Keratinocyte (primary cell): ENCODE data around the gene SLC8A1. TPM values are rescaled to one million over a fixed set of nuclear protein-coding genes. Genes with fewer than 3 reads are reported as not detected.

Experiments used
- DNase-seq: peaks from one replicate; pipeline ENCODE4 v3.0.0-alpha.2; 2011; ENCODE audit warnings: low read depth, missing footprints, low spot score
- FAIRE-seq: peaks from 2 replicates; lab custom pipeline; 2011; peaks lifted over from hg19 to GRCh38; lab: Jason Lieb, UNC
- H2AFZ ChIP-seq: 2 replicates; pipeline ENCODE4 v1.6.0; 2012; ENCODE audit warnings: low read length, control low read depth, inconsistent platforms; ENCODE audit not compliant: control insufficient read depth
- H3K27ac ChIP-seq: 2 replicates; pipeline ENCODE4 v1.5.1; 2011; ENCODE audit warnings: low read length; ENCODE audit not compliant: control insufficient read depth, insufficient read depth
- H3K27me3 ChIP-seq: 3 replicates; pipeline ENCODE4 v1.6.0; 2011; ENCODE audit warnings: low read length; ENCODE audit not compliant: control insufficient read depth, insufficient read depth; ENCODE audit errors: extremely low read depth
- H3K36me3 ChIP-seq, 2 experiments: 2 replicates in 1 of 2; 3 replicates in 1 of 2; pipeline ENCODE4 v1.5.1; 2011; ENCODE audit warnings: low read length in 2 of 2, mild to moderate bottlenecking in 1 of 2; ENCODE audit not compliant: control insufficient read depth in 2 of 2, insufficient read depth in 2 of 2; ENCODE audit errors: extremely low read depth in 1 of 2
- H3K4me1 ChIP-seq: 3 replicates; pipeline ENCODE4 v1.5.1; 2011; ENCODE audit warnings: low read length; ENCODE audit not compliant: control insufficient read depth, insufficient read depth; ENCODE audit errors: extremely low read depth
- H3K4me2 ChIP-seq: 3 replicates; pipeline ENCODE4 v1.6.0; 2011; ENCODE audit warnings: low read depth, low read length; ENCODE audit not compliant: control insufficient read depth, insufficient read depth; ENCODE audit errors: extremely low read depth
- H3K4me3 ChIP-seq, 3 experiments: fragments of 200-600 bp in 1 of 3; sonication (generic) in 1 of 3; 2 replicates in 2 of 3; 3 replicates in 1 of 3; pipeline ENCODE4 v1.5.1; 2011 to 2016; ENCODE audit warnings: low read length in 3 of 3, mild to moderate bottlenecking in 3 of 3, control low read depth in 2 of 3, inconsistent platforms in 1 of 3, low read depth in 1 of 3, mixed read lengths in 1 of 3, mixed run types in 1 of 3, moderate library complexity in 1 of 3; ENCODE audit not compliant: control insufficient read depth in 2 of 3, insufficient read depth in 2 of 3; ENCODE audit errors: extremely low read depth in 1 of 3
- H3K79me2 ChIP-seq: 2 replicates; pipeline ENCODE4 v1.6.0; 2012; ENCODE audit warnings: low read length; ENCODE audit not compliant: control insufficient read depth, insufficient read depth
- H3K9ac ChIP-seq: 3 replicates; pipeline ENCODE4 v1.6.0; 2011; ENCODE audit warnings: low read length; ENCODE audit not compliant: control insufficient read depth, insufficient read depth; ENCODE audit errors: extremely low read depth
- H3K9me1 ChIP-seq: 3 replicates; pipeline ENCODE4 v1.6.0; 2011; ENCODE audit warnings: low read length; ENCODE audit not compliant: control insufficient read depth, insufficient read depth; ENCODE audit errors: extremely low read depth
- H3K9me3 ChIP-seq: 2 replicates; pipeline ENCODE4 v1.5.1; 2012; ENCODE audit warnings: low read depth, low read length; ENCODE audit not compliant: control insufficient read depth
- H4K20me1 ChIP-seq: 3 replicates; pipeline ENCODE4 v1.6.0; 2011; ENCODE audit warnings: low read length; ENCODE audit not compliant: control insufficient read depth, insufficient read depth; ENCODE audit errors: extremely low read depth
- EZH2 ChIP-seq: IDR thresholded peaks from one replicate; pipeline ENCODE4 v1.6.1; 2012; ENCODE audit warnings: inconsistent platforms, mild to moderate bottlenecking, low read length, moderate library complexity
- dilution Hi-C: fragments of 300-500 bp; cut with MboI; formaldehyde crosslinking; loops from one replicate; pipeline ENCODE4 v1.7.0; 2020; ENCODE audit warnings: low sequenced_read_pairs; ENCODE audit not compliant: extremely low pct_ligation_motif_present
- polyA plus RNA-seq, 5 experiments: library from polyadenylated mRNA; depleted of rRNA in 3 of 5; stranded (reverse) in 3 of 5; stranded (forward) in 1 of 5; unstranded in 1 of 5; fragments of >200 nt; gene quantifications; 1 replicate in 1 of 5; 2 replicates in 3 of 5; 3 replicates in 1 of 5; pipeline versions ENCODE4 v1.2.1 to v1.2.3, GENCODE V29; 2011 to 2012; ENCODE audit warnings: missing spikeins in 2 of 5, low read depth in 1 of 5, low replicate concordance in 1 of 5
- TF ChIP-seq, protein P1 (sequence below), 3 experiments: IDR thresholded peaks in 1 of 3; conservative IDR thresholded peaks in 1 of 3; optimal IDR thresholded peaks in 1 of 3; 2 replicates in 2 of 3; 3 replicates in 1 of 3; pipeline versions ENCODE3 to v1.5.1; 2011; ENCODE audit warnings: low read length in 3 of 3, mild to moderate bottlenecking in 3 of 3, moderate library complexity in 2 of 3, control low read depth in 1 of 3, inconsistent platforms in 1 of 3; ENCODE audit not compliant: insufficient read depth in 2 of 3; ENCODE audit errors: extremely low read depth in 1 of 3

SLC8A1 gene
- polyA plus RNA-seq, 1 donor (not counting 4 experiments of a cell fraction or from before 2014, with no cell fraction given): 2.7 TPM

DNA sequence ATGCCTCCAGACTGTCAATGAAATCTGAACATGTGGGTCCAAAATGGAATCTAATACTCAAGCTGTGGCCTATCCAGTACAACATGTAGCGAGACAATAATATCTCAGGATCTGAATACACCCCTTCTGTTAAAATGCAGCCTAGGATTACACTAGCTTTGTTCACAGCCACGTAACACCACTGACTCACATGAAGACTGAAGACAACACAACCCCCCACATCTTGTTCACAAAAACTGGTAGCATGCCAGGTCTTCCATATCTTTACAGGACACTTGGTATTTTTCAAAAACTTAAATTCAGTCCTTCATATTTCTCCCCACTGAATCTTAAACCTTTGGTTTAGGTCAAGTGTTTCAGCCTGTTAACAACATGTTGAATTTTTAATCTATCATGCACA is 84.2 kb downstream of the SLC8A1 start:
- H3K27me3 ChIP-seq: no peaks in the 10 kb centered on the region
- H3K9ac ChIP-seq: no peak overlapping the region
- no peaks in the 10 kb centered on the region for H3K4me1 ChIP-seq
- FAIRE-seq (no peak), DNase-seq (no peak)
- dilution Hi-C loops: no loop called here
- no peak for TF ChIP-seq EZH2
- TF ChIP-seq, protein P1, sequence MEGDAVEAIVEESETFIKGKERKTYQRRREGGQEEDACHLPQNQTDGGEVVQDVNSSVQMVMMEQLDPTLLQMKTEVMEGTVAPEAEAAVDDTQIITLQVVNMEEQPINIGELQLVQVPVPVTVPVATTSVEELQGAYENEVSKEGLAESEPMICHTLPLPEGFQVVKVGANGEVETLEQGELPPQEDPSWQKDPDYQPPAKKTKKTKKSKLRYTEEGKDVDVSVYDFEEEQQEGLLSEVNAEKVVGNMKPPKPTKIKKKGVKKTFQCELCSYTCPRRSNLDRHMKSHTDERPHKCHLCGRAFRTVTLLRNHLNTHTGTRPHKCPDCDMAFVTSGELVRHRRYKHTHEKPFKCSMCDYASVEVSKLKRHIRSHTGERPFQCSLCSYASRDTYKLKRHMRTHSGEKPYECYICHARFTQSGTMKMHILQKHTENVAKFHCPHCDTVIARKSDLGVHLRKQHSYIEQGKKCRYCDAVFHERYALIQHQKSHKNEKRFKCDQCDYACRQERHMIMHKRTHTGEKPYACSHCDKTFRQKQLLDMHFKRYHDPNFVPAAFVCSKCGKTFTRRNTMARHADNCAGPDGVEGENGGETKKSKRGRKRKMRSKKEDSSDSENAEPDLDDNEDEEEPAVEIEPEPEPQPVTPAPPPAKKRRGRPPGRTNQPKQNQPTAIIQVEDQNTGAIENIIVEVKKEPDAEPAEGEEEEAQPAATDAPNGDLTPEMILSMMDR (optimal IDR thresholded peaks at IDR 0.05 in 1 of 3, IDR thresholded peaks at IDR 0.05 in 1 of 3, conservative IDR thresholded peaks at IDR 0.05 in 1 of 3; ENCODE audit: extremely low read depth in 1 of 3, insufficient read depth in 2 of 3, low read length in 3 of 3): no peak
- no peak overlapping the region for H3K4me3 ChIP-seq
- H3K36me3 ChIP-seq: no peaks in the 10 kb centered on the region
- H3K9me3 ChIP-seq: no peaks in the 10 kb centered on the region
- no peaks in the 10 kb centered on the region for H4K20me1 ChIP-seq
- no peaks in the 10 kb centered on the region for H3K79me2 ChIP-seq
- H2AFZ ChIP-seq: no peak overlapping the region
- H3K27ac ChIP-seq: no peak overlapping the region
- no peak overlapping the region for H3K4me2 ChIP-seq
- no peaks in the 10 kb centered on the region for H3K9me1 ChIP-seq

DNA sequence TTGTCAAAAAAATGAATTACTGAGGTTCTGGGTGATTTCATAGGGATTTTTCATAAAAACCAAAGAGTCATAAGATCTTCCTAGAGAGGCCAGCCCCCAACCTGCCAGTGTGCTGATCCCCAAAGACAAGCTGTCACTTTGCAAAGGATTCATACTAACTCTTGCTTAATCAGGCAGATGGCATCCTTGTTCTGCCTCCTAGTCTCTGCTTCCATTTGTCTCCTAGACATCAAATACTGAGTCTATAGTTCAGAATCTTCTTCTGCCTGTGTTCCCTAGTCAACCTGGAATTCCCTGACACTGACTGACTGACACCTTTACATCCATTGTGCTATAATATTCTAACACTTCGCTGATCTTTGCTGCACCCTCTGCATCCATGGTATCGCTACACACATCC is 84.9 kb downstream of the SLC8A1 start:
- DNase-seq (no peak), FAIRE-seq (no peak)
- H2AFZ ChIP-seq: no peak overlapping the region
- H3K9ac ChIP-seq: no peak overlapping the region
- H3K27me3 ChIP-seq: no peaks in the 10 kb centered on the region
- no peaks in the 10 kb centered on the region for H3K4me1 ChIP-seq
- H3K4me2 ChIP-seq: no peak overlapping the region
- no peaks in the 10 kb centered on the region for H3K9me1 ChIP-seq
- H4K20me1 ChIP-seq: no peaks in the 10 kb centered on the region
- TF ChIP-seq EZH2: no peak
- no peaks in the 10 kb centered on the region for H3K79me2 ChIP-seq
- H3K9me3 ChIP-seq: no peaks in the 10 kb centered on the region
- no peaks in the 10 kb centered on the region for H3K36me3 ChIP-seq
- dilution Hi-C loops: no loop called here
- H3K27ac ChIP-seq: no peak overlapping the region
- no peak overlapping the region for H3K4me3 ChIP-seq
